Endothelial cell (in vitro differentiated cells): Measurements from ENCODE around the gene ATP1A1. TPM values are rescaled to one million over a fixed set of nuclear protein-coding genes. Genes with fewer than 3 reads are reported as not detected.

Experiments
- DNase-seq: peaks from one replicate; pipeline ENCODE4 v3.0.0; 2021; ENCODE audit warnings: low spot score
- H3K27ac Mint-ChIP-seq: one replicate; pipeline ENCODE4 v1.8.0; 2021; ENCODE audit warnings: mixed read lengths, inconsistent platforms; ENCODE audit not compliant: unreplicated experiment
- H3K27me3 Mint-ChIP-seq: one replicate; pipeline ENCODE4 v1.8.0; 2021; ENCODE audit warnings: mild to moderate bottlenecking, moderate library complexity, mixed read lengths, inconsistent platforms; ENCODE audit not compliant: unreplicated experiment
- H3K36me3 Mint-ChIP-seq: one replicate; pipeline ENCODE4 v1.8.0; 2021; ENCODE audit warnings: mild to moderate bottlenecking, low read depth, mixed read lengths, inconsistent platforms; ENCODE audit not compliant: unreplicated experiment
- H3K4me1 Mint-ChIP-seq: one replicate; pipeline ENCODE4 v1.8.0; 2021; ENCODE audit warnings: mild to moderate bottlenecking, mixed read lengths, inconsistent platforms; ENCODE audit not compliant: unreplicated experiment
- H3K4me3 Mint-ChIP-seq: one replicate; pipeline ENCODE4 v1.8.0; 2021; ENCODE audit warnings: mild to moderate bottlenecking, mixed read lengths, inconsistent platforms; ENCODE audit not compliant: unreplicated experiment
- H3K9me3 Mint-ChIP-seq: one replicate; pipeline ENCODE4 v1.8.0; 2021; ENCODE audit warnings: mixed read lengths, inconsistent platforms; ENCODE audit not compliant: unreplicated experiment
- CTCF ChIP-seq: fragments of 200-600 bp; sonication (generic); IDR thresholded peaks from one replicate; pipeline ENCODE4 v1.5.0; 2021; ENCODE audit warnings: antibody characterized with exemption; ENCODE audit not compliant: unreplicated experiment
- total RNA-seq: library from RNA; stranded (reverse); fragmentation: NEBNext Ultra II Directional; extraction: Animal tissue kit (Norgen Biotek cat#: 25700); gene quantifications from one replicate; pipeline ENCODE4 v1.2.1, GENCODE V29; 2021; ENCODE audit not compliant: unreplicated experiment

Gene ATP1A1
- total RNA-seq, 1 donor from 2014 or later = 156 TPM

GRCh38 chr1:116360429-116361173 lies 12.4 kb upstream of the ATP1A1 start:
- Mint-ChIP-seq H3K4me1 (peaks cover 4% of the 10 kb centered on the region), H3K9me3 (no peaks in the 10 kb centered on the region), H3K36me3 (no peaks in the 10 kb centered on the region), H3K4me3 (no peak overlapping the region), H3K27me3 (peaks cover 1% of the 10 kb centered on the region), H3K27ac (no peak overlapping the region)
- DNase-seq = no peak
- no peak for TF ChIP-seq CTCF

- Mint-ChIP-seq H3K4me1 (peaks cover 2% of the 10 kb centered on the region), H3K9me3 (no peaks in the 10 kb centered on the region), H3K4me3 (no peak overlapping the region), H3K27ac (no peak overlapping the region), H3K27me3 (no peaks in the 10 kb centered on the region), H3K36me3 (no peaks in the 10 kb centered on the region)
- TF ChIP-seq CTCF = no peak
- DNase-seq = no peak
Measured at GRCh38 chr1:116361648-116362047, 11.4 kb upstream of the ATP1A1 start.

- Mint-ChIP-seq H3K4me1 (no peaks in the 10 kb centered on the region), H3K36me3 (no peaks in the 10 kb centered on the region), H3K9me3 (no peaks in the 10 kb centered on the region), H3K27ac (no peak overlapping the region), H3K27me3 (no peaks in the 10 kb centered on the region), H3K4me3 (no peak overlapping the region)
- no peak for TF ChIP-seq CTCF
- DNase-seq = no peak
Measured at GRCh38 chr1:116362050-116362449, 11.0 kb upstream of the ATP1A1 start.

- no peak overlapping the region for H3K4me3 Mint-ChIP-seq
- TF ChIP-seq CTCF = no peak
- H3K36me3 Mint-ChIP-seq = no peaks in the 10 kb centered on the region
- H3K27ac Mint-ChIP-seq = no peak overlapping the region
- no peak for DNase-seq
- H3K4me1 Mint-ChIP-seq = no peaks in the 10 kb centered on the region
- H3K9me3 Mint-ChIP-seq = no peaks in the 10 kb centered on the region
- H3K27me3 Mint-ChIP-seq = no peaks in the 10 kb centered on the region
Measured at GRCh38 chr1:116365353-116365780, 7.7 kb upstream of the ATP1A1 start.

- TF ChIP-seq CTCF = no peak
- H3K4me3 Mint-ChIP-seq = no peak overlapping the region
- H3K27me3 Mint-ChIP-seq = no peaks in the 10 kb centered on the region
- no peak overlapping the region for H3K27ac Mint-ChIP-seq
- no peak for DNase-seq
- H3K4me1 Mint-ChIP-seq = no peaks in the 10 kb centered on the region
- H3K36me3 Mint-ChIP-seq = no peaks in the 10 kb centered on the region
- no peaks in the 10 kb centered on the region for H3K9me3 Mint-ChIP-seq
Measured at GRCh38 chr1:116365857-116366256, 7.2 kb upstream of the ATP1A1 start.
